HCT116 (cell line): ENCODE results near the gene MIER2.

Experiments
- ATF3 ChIP-seq: IDR thresholded peaks from 2 replicates; pipeline ENCODE4 v1.6.1; 2012
- CTCF ChIP-seq, 3 experiments: fragments of 200-600 bp in 1 of 3; sonication (generic) in 1 of 3; IDR thresholded peaks in 2 of 3; conservative IDR thresholded peaks in 1 of 3; 2 replicates each; pipeline ENCODE4 v1.5.1; 2012 to 2017; ENCODE audit warnings: low read depth in 2 of 3, low read length in 2 of 3, antibody characterized with exemption in 1 of 3, borderline replicate concordance in 1 of 3, control low read depth in 1 of 3, mild to moderate bottlenecking in 1 of 3, mixed read lengths in 1 of 3, mixed run types in 1 of 3, moderate library complexity in 1 of 3; ENCODE audit not compliant: insufficient read depth in 1 of 3
- EGR1 ChIP-seq: IDR thresholded peaks from 2 replicates; pipeline ENCODE4 v1.6.1; 2012; ENCODE audit warnings: low read depth
- ELF1 ChIP-seq: IDR thresholded peaks from 2 replicates; pipeline ENCODE4 v1.6.1; 2012; ENCODE audit warnings: low read depth, borderline replicate concordance
- EZH2 ChIP-seq: fragments of 200-600 bp; sonication (generic); IDR thresholded peaks from 2 replicates; pipeline ENCODE4 v1.6.1; 2017; ENCODE audit warnings: antibody characterized with exemption, mixed run types
- FOSL1 ChIP-seq: IDR thresholded peaks from 2 replicates; pipeline ENCODE4 v1.6.1; 2012; ENCODE audit warnings: low read depth
- POLR2A ChIP-seq: IDR thresholded peaks from 2 replicates; pipeline ENCODE4 v1.7.0; 2011; ENCODE audit warnings: borderline replicate concordance; ENCODE audit not compliant: insufficient read depth, insufficient read length; ENCODE audit errors: extremely low read depth
- POLR2AphosphoS5 ChIP-seq: IDR thresholded peaks from 2 replicates; pipeline ENCODE4 v1.6.1; 2011; ENCODE audit warnings: mild to moderate bottlenecking, low read depth, low read length, moderate library complexity
- RAD21 ChIP-seq: IDR thresholded peaks from 2 replicates; pipeline ENCODE4 v1.6.1; 2012; ENCODE audit warnings: low read depth, mild to moderate bottlenecking
- SP1 ChIP-seq: IDR thresholded peaks from 2 replicates; pipeline ENCODE4 v1.6.1; 2012; ENCODE audit warnings: low read depth
- TF ChIP-seq, protein P1 (sequence below): IDR thresholded peaks from 2 replicates; pipeline ENCODE4 v1.6.1; 2012
- TF ChIP-seq, protein P2 (sequence below): IDR thresholded peaks from 2 replicates; pipeline ENCODE4 v1.6.1; 2011; ENCODE audit warnings: mild to moderate bottlenecking, low read length, moderate library complexity; ENCODE audit not compliant: insufficient replicate concordance; ENCODE audit errors: extremely low read depth

DNA sequence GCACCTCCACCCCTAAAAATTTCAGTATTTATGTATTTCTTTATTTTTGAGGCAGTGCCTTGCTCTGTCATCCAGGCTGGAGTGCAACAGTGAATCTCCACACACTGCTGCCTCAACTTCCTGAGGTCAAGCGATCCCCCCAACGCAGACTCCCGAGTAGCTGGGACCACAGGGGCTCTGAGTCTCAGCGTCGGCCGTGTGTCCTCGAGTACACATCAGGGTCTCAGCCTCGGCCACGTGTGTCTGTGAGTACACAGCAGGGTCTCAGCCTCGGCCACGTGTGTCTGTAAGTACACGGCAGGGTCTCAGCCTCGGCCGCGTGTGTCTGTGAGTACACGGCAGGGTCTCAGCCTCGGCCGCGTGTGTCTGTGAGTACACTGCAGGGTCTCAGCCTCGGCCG lies 43.2 kb upstream of the MIER2 start:
- no peak for TF ChIP-seq EZH2
- no peak for TF ChIP-seq POLR2A
- TF ChIP-seq EGR1: no peak
- no peak for TF ChIP-seq CTCF (IDR thresholded peaks at IDR 0.05 in 2 of 3, conservative IDR thresholded peaks at IDR 0.05 in 1 of 3; ENCODE audit: borderline replicate concordance in 1 of 3, insufficient read depth in 1 of 3, low read depth in 2 of 3, low read length in 2 of 3)
- no peak for TF ChIP-seq ELF1
- TF ChIP-seq SP1: no peak
- no peak for TF ChIP-seq FOSL1
- TF ChIP-seq POLR2AphosphoS5: no peak
- TF ChIP-seq RAD21: no peak
- no peak for TF ChIP-seq ATF3
- TF ChIP-seq, protein P1, sequence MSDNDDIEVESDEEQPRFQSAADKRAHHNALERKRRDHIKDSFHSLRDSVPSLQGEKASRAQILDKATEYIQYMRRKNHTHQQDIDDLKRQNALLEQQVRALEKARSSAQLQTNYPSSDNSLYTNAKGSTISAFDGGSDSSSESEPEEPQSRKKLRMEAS: no peak
- TF ChIP-seq, protein P2, sequence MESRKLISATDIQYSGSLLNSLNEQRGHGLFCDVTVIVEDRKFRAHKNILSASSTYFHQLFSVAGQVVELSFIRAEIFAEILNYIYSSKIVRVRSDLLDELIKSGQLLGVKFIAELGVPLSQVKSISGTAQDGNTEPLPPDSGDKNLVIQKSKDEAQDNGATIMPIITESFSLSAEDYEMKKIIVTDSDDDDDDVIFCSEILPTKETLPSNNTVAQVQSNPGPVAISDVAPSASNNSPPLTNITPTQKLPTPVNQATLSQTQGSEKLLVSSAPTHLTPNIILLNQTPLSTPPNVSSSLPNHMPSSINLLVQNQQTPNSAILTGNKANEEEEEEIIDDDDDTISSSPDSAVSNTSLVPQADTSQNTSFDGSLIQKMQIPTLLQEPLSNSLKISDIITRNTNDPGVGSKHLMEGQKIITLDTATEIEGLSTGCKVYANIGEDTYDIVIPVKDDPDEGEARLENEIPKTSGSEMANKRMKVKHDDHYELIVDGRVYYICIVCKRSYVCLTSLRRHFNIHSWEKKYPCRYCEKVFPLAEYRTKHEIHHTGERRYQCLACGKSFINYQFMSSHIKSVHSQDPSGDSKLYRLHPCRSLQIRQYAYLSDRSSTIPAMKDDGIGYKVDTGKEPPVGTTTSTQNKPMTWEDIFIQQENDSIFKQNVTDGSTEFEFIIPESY: no peak
